ENCODE measurements around the gene TAF5.
"Not testable (repeated sequence)": the region's sequence is repeated elsewhere in the genome, so short reads cannot be mapped to it uniquely, and the experiment has no call there.

TAF5 gene

GRCh38 chr10:103415581-103415980 lies 47.8 kb downstream of the TAF5 start:
- DNase-seq (ENCODE audit: low read depth) = no peak

DNA sequence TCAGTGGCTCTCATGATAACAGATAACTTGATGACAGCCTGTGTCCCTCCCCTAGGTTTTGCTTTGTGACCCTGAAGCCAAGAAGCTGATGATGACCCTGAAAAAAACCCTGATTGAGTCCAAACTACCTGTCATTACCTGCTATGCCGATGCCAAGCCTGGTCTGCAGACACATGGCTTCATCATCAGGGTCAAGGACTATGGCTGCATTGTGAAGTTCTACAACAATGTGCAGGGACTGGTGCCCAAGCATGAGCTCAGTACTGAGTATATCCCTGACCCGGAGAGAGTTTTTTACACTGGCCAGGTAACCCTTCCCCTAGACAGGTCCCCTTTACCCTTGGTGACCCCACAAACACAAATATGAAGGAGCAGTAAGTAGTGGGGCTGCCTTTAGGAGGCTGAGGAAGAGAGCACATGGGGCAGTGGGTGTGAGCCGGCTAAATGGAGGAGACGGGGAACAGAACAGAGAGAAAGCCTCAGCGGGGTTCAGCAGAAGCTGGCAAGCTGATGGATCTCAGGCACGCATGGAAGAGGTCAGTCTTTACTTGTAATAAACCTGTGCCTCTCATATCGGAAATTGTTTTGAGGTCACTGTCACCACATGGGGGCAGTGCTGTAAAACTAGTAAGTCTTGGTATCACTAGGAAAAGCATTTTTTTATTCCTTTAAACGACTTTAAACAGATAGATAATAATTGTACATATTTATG lies 48.8 kb downstream of the TAF5 start:
- DNase-seq (ENCODE audit: low read depth) = no peak

GRCh38 chr10:103417148-103417469 lies 49.3 kb downstream of the TAF5 start:
- DNase-seq (ENCODE audit: low read depth) = not testable (repeated sequence)

GRCh38 chr10:103417601-103418000 lies 49.8 kb downstream of the TAF5 start:
- no peak for DNase-seq (ENCODE audit: low read depth)

DNA sequence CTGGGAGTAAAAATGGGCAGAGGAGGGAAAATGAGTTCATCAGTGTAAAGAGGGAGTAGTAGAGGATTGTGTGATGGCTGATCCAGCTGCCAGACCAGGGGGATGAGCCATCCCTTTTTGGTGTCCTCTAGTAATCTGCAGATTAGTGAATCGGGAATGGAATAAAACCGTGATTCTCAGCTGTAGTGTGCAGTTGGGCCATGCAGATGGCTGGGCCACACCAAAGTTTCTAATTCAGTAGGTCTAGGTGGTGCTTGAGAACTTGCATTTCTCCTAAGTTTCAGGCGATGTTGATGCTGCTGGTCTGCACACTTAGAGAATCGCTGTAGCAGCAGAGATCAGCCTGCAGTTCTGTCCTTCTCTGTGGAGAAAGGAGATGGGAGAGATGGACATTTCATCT lies 51.3 kb downstream of the TAF5 start:
- no peak for DNase-seq (ENCODE audit: low read depth)

- no peak for DNase-seq (ENCODE audit: low read depth)
These were observed 56.0 kb downstream of the TAF5 start for GRCh38 chr10:103423748-103424147.

DNA sequence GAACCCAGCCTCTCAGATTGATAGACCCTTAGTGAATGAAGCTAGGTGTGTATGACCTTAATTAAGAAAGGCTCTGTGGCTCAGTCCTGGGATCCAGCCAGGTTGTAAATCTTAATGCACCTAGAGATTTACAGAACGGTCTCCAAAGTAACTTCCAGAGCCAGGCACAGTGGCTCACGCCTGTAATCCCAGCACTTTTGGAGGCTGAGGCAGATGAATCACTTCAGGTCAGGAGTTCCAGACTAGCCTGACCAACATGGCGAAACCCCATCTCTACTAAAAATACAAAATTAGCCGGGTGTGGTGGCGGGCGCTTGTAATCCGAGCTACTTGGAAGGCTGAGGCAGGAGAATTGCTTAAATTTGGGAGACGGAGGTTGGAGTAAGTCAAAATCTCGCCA lies 60.1 kb downstream of the TAF5 start:
- no peak for DNase-seq (ENCODE audit: low read depth)

GRCh38 chr10:103428989-103429643 lies 61.3 kb downstream of the TAF5 start:
- no peak for DNase-seq (ENCODE audit: low read depth)

DNA sequence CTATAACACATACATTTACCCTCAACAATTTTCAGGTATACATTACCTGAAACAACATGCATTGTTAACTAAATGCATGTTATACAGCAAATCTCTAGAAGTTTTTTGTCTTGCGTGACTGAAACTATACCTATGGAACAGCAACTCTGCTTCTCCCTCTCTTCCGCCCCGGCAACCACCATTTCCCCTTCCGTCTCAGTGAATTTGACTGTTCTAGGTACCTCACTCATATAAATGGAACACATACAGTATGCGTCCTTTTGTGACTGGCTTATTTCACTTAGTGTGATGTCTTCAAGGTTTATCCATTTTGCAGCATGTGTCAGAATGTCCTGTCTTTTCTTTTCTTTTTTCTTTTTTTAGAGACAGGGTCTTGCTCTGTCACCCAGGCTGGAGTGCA lies 61.9 kb downstream of the TAF5 start:
- no peak for DNase-seq (ENCODE audit: low read depth)

GRCh38 chr10:103431902-103432301 lies 64.1 kb downstream of the TAF5 start:
- no peak for DNase-seq (ENCODE audit: low read depth)

- no peak for DNase-seq (ENCODE audit: low read depth)
These were observed 66.1 kb downstream of the TAF5 start for GRCh38 chr10:103433858-103434257.
